DOHH2 (cell line): Measurements from ENCODE around the gene MED28.
"Not testable (repeated sequence)": the region's sequence is repeated elsewhere in the genome, so short reads cannot be mapped to it uniquely, and the experiment has no call there.

Experiments
- H3F3A ChIP-seq: fragments of 200-600 bp; sonication (generic), shearing (Covaris generic); 2 replicates; pipeline ENCODE4 v1.6.0; 2016; ENCODE audit warnings: antibody characterized with exemption, mild to moderate bottlenecking; ENCODE audit not compliant: control insufficient read depth, insufficient read depth
- H3K27ac ChIP-seq: fragments of 200-600 bp; sonication (generic); 2 replicates; pipeline ENCODE4 v1.5.1; 2014; ENCODE audit warnings: low read depth, mild to moderate bottlenecking, low read length, moderate library complexity
- H3K27me3 ChIP-seq: fragments of 200-600 bp; sonication (generic); 2 replicates; pipeline ENCODE4 v1.6.1; 2014; ENCODE audit warnings: mild to moderate bottlenecking, low read length, mixed read lengths; ENCODE audit not compliant: control insufficient read depth
- H3K36me3 ChIP-seq: fragments of 200-600 bp; sonication (generic); 2 replicates; pipeline ENCODE4 v1.6.1; 2014; ENCODE audit warnings: mild to moderate bottlenecking, low read length, moderate library complexity, mixed read lengths; ENCODE audit not compliant: control insufficient read depth
- H3K4me1 ChIP-seq: fragments of 200-600 bp; sonication (generic); 2 replicates; pipeline ENCODE4 v1.6.1; 2014; ENCODE audit warnings: mild to moderate bottlenecking, low read length, mixed read lengths; ENCODE audit not compliant: control insufficient read depth
- H3K4me2 ChIP-seq: fragments of 200-600 bp; sonication (generic); 2 replicates; pipeline ENCODE4 v1.6.0; 2014; ENCODE audit warnings: mild to moderate bottlenecking, low read length, moderate library complexity
- H3K4me3 ChIP-seq: fragments of 200-600 bp; sonication (generic); 2 replicates; pipeline ENCODE4 v1.5.1; 2014; ENCODE audit warnings: mild to moderate bottlenecking, low read length, mixed read lengths
- H3K79me2 ChIP-seq: fragments of 200-600 bp; sonication (generic); 2 replicates; pipeline ENCODE4 v1.6.1; 2014; ENCODE audit warnings: mild to moderate bottlenecking, low read length, mixed read lengths; ENCODE audit not compliant: control insufficient read depth
- H3K9me2 ChIP-seq: fragments of 200-600 bp; sonication (generic); replicated peaks from 2 replicates; pipeline ENCODE4 v1.6.1; 2014; ENCODE audit warnings: mild to moderate bottlenecking, low read length, mixed read lengths; ENCODE audit not compliant: control insufficient read depth
- H3K9me3 ChIP-seq: fragments of 200-600 bp; sonication (generic); 2 replicates; pipeline ENCODE4 v1.6.1; 2014; ENCODE audit warnings: antibody characterized with exemption, low read length, mixed read lengths; ENCODE audit not compliant: control insufficient read depth, insufficient read depth
- H4K20me1 ChIP-seq: fragments of 200-600 bp; sonication (generic); 2 replicates; pipeline ENCODE4 v1.6.0; 2014; ENCODE audit warnings: low read depth, mild to moderate bottlenecking, antibody characterized with exemption, low read length, moderate library complexity; ENCODE audit not compliant: control insufficient read depth, insufficient read depth
- EZH2phosphoT487 ChIP-seq: fragments of 200-600 bp; sonication (generic); IDR thresholded peaks from 2 replicates; pipeline ENCODE4 v1.6.1; 2017; ENCODE audit warnings: borderline replicate concordance, mild to moderate bottlenecking, antibody characterized with exemption, low read length, moderate library complexity, mixed read lengths
- TF ChIP-seq, protein P1 (sequence below): fragments of 200-600 bp; sonication (generic); IDR thresholded peaks from one replicate; pipeline ENCODE4 v1.5.1; 2014; ENCODE audit warnings: antibody characterized with exemption, mild to moderate bottlenecking, low read depth, low read length; ENCODE audit not compliant: poor library complexity, severe bottlenecking

The MED28 gene

DNA sequence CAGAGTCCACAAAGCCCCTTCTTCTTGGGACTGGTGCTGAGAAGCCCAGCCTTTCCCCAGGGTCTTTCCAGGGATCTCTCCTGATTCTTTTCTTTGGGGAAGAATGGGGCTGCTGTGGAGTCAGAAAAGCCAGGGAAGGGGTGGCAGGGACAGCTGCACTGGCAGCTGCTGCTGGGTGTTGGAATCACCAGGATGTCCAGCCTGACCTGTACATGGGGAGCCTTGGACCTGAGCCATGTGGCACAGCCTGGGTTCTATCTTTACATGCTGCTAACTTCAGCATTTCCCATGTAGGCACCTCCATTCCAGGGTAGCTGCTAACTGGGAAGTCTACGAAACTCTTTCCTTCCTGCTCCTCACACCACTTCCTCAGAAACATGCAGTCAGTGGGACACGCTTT, 36.0 kb downstream of the MED28 start:
- Histone ChIP-seq H3K9me3 (no peaks in the 10 kb centered on the region), H3K4me2 (no peak overlapping the region), H3K27me3 (peaks cover 12% of the 10 kb centered on the region), H4K20me1 (no peaks in the 10 kb centered on the region), H3K36me3 (no peaks in the 10 kb centered on the region), H3K79me2 (no peaks in the 10 kb centered on the region), H3K27ac (no peak overlapping the region), H3K4me3 (no peak overlapping the region), H3K9me2 (no peaks in the 10 kb centered on the region), H3K4me1 (no peaks in the 10 kb centered on the region), H3F3A (no peaks in the 10 kb centered on the region)
- TF ChIP-seq, protein P1, sequence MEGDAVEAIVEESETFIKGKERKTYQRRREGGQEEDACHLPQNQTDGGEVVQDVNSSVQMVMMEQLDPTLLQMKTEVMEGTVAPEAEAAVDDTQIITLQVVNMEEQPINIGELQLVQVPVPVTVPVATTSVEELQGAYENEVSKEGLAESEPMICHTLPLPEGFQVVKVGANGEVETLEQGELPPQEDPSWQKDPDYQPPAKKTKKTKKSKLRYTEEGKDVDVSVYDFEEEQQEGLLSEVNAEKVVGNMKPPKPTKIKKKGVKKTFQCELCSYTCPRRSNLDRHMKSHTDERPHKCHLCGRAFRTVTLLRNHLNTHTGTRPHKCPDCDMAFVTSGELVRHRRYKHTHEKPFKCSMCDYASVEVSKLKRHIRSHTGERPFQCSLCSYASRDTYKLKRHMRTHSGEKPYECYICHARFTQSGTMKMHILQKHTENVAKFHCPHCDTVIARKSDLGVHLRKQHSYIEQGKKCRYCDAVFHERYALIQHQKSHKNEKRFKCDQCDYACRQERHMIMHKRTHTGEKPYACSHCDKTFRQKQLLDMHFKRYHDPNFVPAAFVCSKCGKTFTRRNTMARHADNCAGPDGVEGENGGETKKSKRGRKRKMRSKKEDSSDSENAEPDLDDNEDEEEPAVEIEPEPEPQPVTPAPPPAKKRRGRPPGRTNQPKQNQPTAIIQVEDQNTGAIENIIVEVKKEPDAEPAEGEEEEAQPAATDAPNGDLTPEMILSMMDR: no peak
- TF ChIP-seq EZH2phosphoT487: no peak

DNA sequence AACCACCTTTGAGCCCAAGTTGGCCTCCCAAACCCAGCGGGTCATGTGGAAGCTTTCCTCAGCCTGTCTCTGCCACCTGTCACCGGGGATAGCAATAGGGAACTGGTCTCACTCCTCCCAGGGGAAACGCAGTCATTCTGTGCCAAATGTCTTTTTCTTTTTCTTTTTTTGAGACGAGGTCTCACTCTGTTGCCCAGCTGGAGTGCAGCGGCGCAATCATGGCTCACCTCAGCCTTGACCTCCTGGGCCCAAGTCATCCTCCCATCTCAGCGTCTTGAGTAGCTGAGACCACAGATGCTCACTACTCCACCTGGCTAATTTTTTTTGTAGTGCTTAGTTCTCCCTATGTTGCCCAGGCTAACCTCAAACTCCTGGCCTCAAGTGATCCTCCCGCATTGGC, 40.3 kb downstream of the MED28 start:
- Histone ChIP-seq H3K4me3 (no peak overlapping the region), H3K36me3 (no peaks in the 10 kb centered on the region), H3K79me2 (no peaks in the 10 kb centered on the region), H3F3A (no peaks in the 10 kb centered on the region), H3K9me2 (no peaks in the 10 kb centered on the region), H3K27ac (no peak overlapping the region), H3K27me3 (peaks cover 28% of the 10 kb centered on the region), H3K4me1 (no peaks in the 10 kb centered on the region), H4K20me1 (no peaks in the 10 kb centered on the region), H3K4me2 (no peak overlapping the region), H3K9me3 (no peaks in the 10 kb centered on the region)
- no peak for TF ChIP-seq EZH2phosphoT487
- TF ChIP-seq, protein P1: no peak

DNA sequence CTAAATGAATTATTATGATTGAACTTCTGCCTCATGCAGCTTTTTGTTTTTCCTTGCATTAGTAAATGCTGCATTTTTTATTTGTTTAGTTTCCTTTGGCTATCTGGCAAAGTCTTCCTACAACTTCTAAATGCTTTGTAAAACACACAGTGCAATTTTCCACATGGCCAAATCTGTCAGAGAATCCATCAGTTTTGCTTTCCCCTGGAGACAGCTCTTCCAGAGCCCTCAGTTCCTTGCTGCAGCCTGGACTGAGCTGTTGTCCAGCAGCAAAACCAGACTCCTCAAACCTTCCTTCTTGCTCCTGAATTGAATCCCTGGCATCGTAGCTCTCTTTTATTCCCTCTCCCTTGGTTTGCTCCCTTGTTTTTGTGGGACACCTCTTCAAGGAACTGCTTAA, 42.6 kb downstream of the MED28 start:
- Histone ChIP-seq H4K20me1 (no peaks in the 10 kb centered on the region), H3K27ac (no peak overlapping the region), H3K4me1 (no peaks in the 10 kb centered on the region), H3K36me3 (no peaks in the 10 kb centered on the region), H3K4me3 (no peak overlapping the region), H3K27me3 (peaks cover 30% of the 10 kb centered on the region), H3F3A (no peaks in the 10 kb centered on the region), H3K9me2 (no peaks in the 10 kb centered on the region), H3K79me2 (no peaks in the 10 kb centered on the region), H3K9me3 (no peaks in the 10 kb centered on the region), H3K4me2 (no peak overlapping the region)
- TF ChIP-seq, protein P1: no peak
- TF ChIP-seq EZH2phosphoT487: no peak

DNA sequence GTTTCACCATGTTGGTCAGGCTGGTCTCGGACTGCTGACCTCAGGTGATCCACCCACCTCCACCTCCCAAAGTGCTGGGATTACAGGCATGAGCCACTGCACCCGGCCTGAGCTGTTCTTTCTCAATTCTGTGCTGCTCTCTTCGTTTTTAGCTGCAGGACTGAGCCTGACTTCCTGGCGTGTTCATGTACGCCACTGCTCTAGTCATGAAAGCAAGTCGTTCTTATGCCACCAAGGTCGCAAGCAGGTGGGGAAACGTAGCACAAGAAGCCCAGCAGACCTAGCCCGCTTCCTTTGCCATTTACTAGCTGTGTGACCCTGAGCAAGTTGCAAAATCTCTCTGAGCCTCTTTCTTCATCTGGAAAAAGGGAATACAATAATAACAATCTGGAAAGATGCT, 43.4 kb downstream of the MED28 start:
- TF ChIP-seq, protein P1: no peak
- no peak for TF ChIP-seq EZH2phosphoT487

DNA sequence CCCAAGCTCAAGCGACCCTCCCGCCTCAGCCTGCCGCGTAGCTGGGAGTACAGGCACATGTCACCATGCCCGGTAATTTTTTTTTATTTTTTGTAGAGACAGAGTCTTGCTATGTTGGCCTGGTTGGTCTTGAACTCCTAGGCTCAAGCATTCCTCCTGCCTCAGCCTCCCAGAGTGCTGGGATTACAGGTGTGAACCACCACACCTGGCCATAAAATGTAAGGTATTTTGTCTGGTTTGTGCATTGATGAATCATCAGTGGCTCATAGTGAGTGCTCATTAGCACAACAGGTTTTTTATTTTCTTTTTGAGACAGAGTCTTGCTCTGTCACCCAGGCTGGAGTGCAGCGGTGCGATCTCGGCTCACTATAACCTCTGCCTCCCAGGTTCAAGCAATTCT, 44.8 kb downstream of the MED28 start:
- H3K79me2 ChIP-seq, H3K9me3 ChIP-seq, H3K4me1 ChIP-seq: not testable (repeated sequence)

More for the DNA sequence above, 43.4 kb downstream of the MED28 start:
- Histone ChIP-seq H3K36me3 (no peaks in the 10 kb centered on the region), H3K9me3 (no peaks in the 10 kb centered on the region), H3F3A (no peaks in the 10 kb centered on the region), H3K4me1 (no peaks in the 10 kb centered on the region), H4K20me1 (no peaks in the 10 kb centered on the region), H3K79me2 (no peaks in the 10 kb centered on the region), H3K27me3 (peaks cover 34% of the 10 kb centered on the region), H3K4me3 (no peak overlapping the region), H3K4me2 (no peak overlapping the region), H3K9me2 (no peaks in the 10 kb centered on the region), H3K27ac (no peak overlapping the region)

More for the DNA sequence above, 44.8 kb downstream of the MED28 start:
- not testable (repeated sequence) for H3K27ac ChIP-seq, H3F3A ChIP-seq, H3K4me2 ChIP-seq, H4K20me1 ChIP-seq, H3K9me2 ChIP-seq, H3K4me3 ChIP-seq, H3K36me3 ChIP-seq
- H3K27me3 ChIP-seq: peaks cover 39% of the 10 kb centered on the region
